K562 (cell line): ENCODE measurements around the gene NKG7. TPM values are rescaled to one million over a fixed set of nuclear protein-coding genes. Genes with fewer than 3 reads are reported as not detected.
"Not testable (repeated sequence)": the region's sequence is repeated elsewhere in the genome, so short reads cannot be mapped to it uniquely, and the experiment has no call there.

ENCODE experiments used
- ATAC-seq: fragments of 200-7000 bp; cut with Tn5 transposase; 3 replicates; pipeline ENCODE4 v1.9.1; 2020; ENCODE audit warnings: moderate library complexity
- BruUV-seq: library from RNA; stranded (reverse); fragments of 400-500 nt; replicated peaks from 2 replicates; lab custom pipeline; 2021; lab: Mats Ljungman, UMichigan
- CTCF ChIA-PET: fragments of 300-600 bp; formaldehyde crosslinking; extraction: SDS; loops from one replicate; lab custom pipeline; 2021; ENCODE audit warnings: low intra/inter-chr PET ratio; lab: Yijun Ruan, JAX
- POLR2A ChIA-PET: fragments of 300-600, 350-650 bp; sonication (Branson Sonifier 250); formaldehyde crosslinking; extraction: SDS; loops from one replicate; lab custom pipeline; 2021; ENCODE audit warnings: antibody characterized with exemption, inconsistent platforms; lab: Yijun Ruan, JAX
- DNase-seq, 4 experiments: peaks; one replicate each; pipeline versions ENCODE4 v3.0.0 to v3.0.0-alpha.2; 2011 to 2018; ENCODE audit warnings: low spot score in 3 of 4, mixed read lengths in 3 of 4; ENCODE audit errors: extremely low read depth in 1 of 4
- FAIRE-seq: peaks from 2 replicates; lab custom pipeline; 2011; peaks lifted over from hg19 to GRCh38; lab: Jason Lieb, UNC
- H2AFZ ChIP-seq: 2 replicates; pipeline ENCODE4 v1.6.0; 2011; ENCODE audit warnings: low read depth, low read length, control low read depth, inconsistent platforms
- H3K27ac ChIP-seq: fragments of 200-600 bp; 3 replicates; pipeline ENCODE4 v1.8.0; 2011; ENCODE audit warnings: low read depth, mild to moderate bottlenecking, control low read depth, inconsistent platforms, low read length, moderate library complexity, mixed read lengths; ENCODE audit errors: extremely low read depth
- H3K27me3 ChIP-seq, 2 experiments: fragments of 300-600 bp in 1 of 2; 2 replicates in 1 of 2; 3 replicates in 1 of 2; pipeline versions ENCODE4 v1.6.0 to v1.8.0; 2011; ENCODE audit warnings: inconsistent platforms in 2 of 2, low read length in 2 of 2, mild to moderate bottlenecking in 1 of 2, mixed read lengths in 1 of 2, moderate library complexity in 1 of 2; ENCODE audit not compliant: control insufficient read depth in 2 of 2, insufficient read depth in 2 of 2
- H3K36me3 ChIP-seq: fragments of 300-600 bp; 3 replicates; pipeline ENCODE4 v1.8.0; 2011; ENCODE audit warnings: mild to moderate bottlenecking, low read length, inconsistent platforms; ENCODE audit not compliant: control insufficient read depth, insufficient read depth
- H3K4me1 ChIP-seq, 2 experiments: fragments of 200-600 bp in 1 of 2; replicated peaks in 1 of 2; 2 replicates in 1 of 2; 3 replicates in 1 of 2; pipeline versions ENCODE4 v1.5.1 to v1.8.0; 2011; ENCODE audit warnings: inconsistent platforms in 2 of 2, low read length in 2 of 2, mild to moderate bottlenecking in 1 of 2, mixed read lengths in 1 of 2, moderate library complexity in 1 of 2; ENCODE audit not compliant: control insufficient read depth in 2 of 2, insufficient read depth in 2 of 2
- H3K4me2 ChIP-seq: 2 replicates; pipeline ENCODE4 v1.6.1; 2011; ENCODE audit warnings: low read length, control low read depth, inconsistent platforms, mixed read lengths; ENCODE audit not compliant: insufficient read depth
- H3K4me3 ChIP-seq: fragments of 200-600 bp; sonication (generic), shearing (Covaris generic); 2 replicates; pipeline ENCODE4 v1.5.1; 2016; ENCODE audit warnings: control low read depth, inconsistent platforms
- H3K79me2 ChIP-seq: fragments of 200-600 bp; 3 replicates; pipeline ENCODE4 v1.8.0; 2011; ENCODE audit warnings: low read length, inconsistent platforms; ENCODE audit not compliant: control insufficient read depth, insufficient read depth
- H3K9ac ChIP-seq, 2 experiments: 2 replicates each; pipeline versions ENCODE4 v1.6.0 to v1.6.1; 2011; ENCODE audit warnings: low read depth in 2 of 2, low read length in 2 of 2, control low read depth in 1 of 2, inconsistent platforms in 1 of 2, mild to moderate bottlenecking in 1 of 2, mixed read lengths in 1 of 2; ENCODE audit not compliant: insufficient read depth in 1 of 2
- H3K9me1 ChIP-seq: one replicate; pipeline ENCODE4 v1.6.0; 2011; ENCODE audit warnings: inconsistent platforms, mild to moderate bottlenecking, low read length, moderate library complexity; ENCODE audit not compliant: control insufficient read depth, insufficient read depth
- H3K9me3 ChIP-seq: replicated peaks from 2 replicates; pipeline ENCODE4 v1.5.1; 2011; ENCODE audit warnings: low read depth, low read length, inconsistent platforms; ENCODE audit not compliant: control insufficient read depth, insufficient read depth
- H4K20me1 ChIP-seq: replicated peaks from 2 replicates; pipeline ENCODE4 v1.6.1; 2011; ENCODE audit warnings: low read length, inconsistent platforms, mixed read lengths; ENCODE audit not compliant: control insufficient read depth, insufficient read depth
- ATF1 ChIP-seq, 2 experiments: fragments of 450-650 bp in 1 of 2; IDR thresholded peaks; 2 replicates each; pipeline ENCODE4 v1.6.1; 2016; ENCODE audit warnings: missing compliant biosample characterization in 1 of 2, missing genetic modification characterization in 1 of 2
- ATF3 ChIP-seq, 2 experiments: fragments of 450-650 bp in 1 of 2; sonication (generic) in 1 of 2; formaldehyde crosslinking in 1 of 2; IDR thresholded peaks in 1 of 2; conservative IDR thresholded peaks in 1 of 2; 2 replicates each; pipeline versions ENCODE4 v1.6.1 to v1.8.1; 2016 to 2023; ENCODE audit warnings: mild to moderate bottlenecking in 2 of 2, moderate library complexity in 2 of 2, inconsistent platforms in 1 of 2, missing genetic modification reagents in 1 of 2
- ATF4 ChIP-seq: fragments of 450-650 bp; formaldehyde crosslinking; IDR thresholded peaks from 2 replicates; pipeline ENCODE4 v1.4.0; 2022; ENCODE audit warnings: mild to moderate bottlenecking, moderate library complexity
- CBFA2T3 ChIP-seq: fragments of 450-650 bp; IDR thresholded peaks from 2 replicates; pipeline ENCODE4 v1.6.1; 2017
- IRF9 ChIP-seq: fragments of 450-650 bp; IDR thresholded peaks from 2 replicates; pipeline ENCODE4 v1.6.1; 2016; ENCODE audit warnings: missing biosample characterization, missing genetic modification characterization
- MEIS2 ChIP-seq: fragments of 450-650 bp; IDR thresholded peaks from 2 replicates; pipeline ENCODE4 v1.6.1; 2014; ENCODE audit warnings: mild to moderate bottlenecking; ENCODE audit not compliant: partially characterized antibody
- NCOR1 ChIP-seq: fragments of 450-650 bp; IDR thresholded peaks from 2 replicates; pipeline ENCODE4 v1.6.1; 2016; ENCODE audit warnings: mild to moderate bottlenecking, moderate library complexity
- PBX2 ChIP-seq, 2 experiments: IDR thresholded peaks in 1 of 2; conservative IDR thresholded peaks in 1 of 2; 2 replicates each; pipeline ENCODE4 v1.6.1; 2016; ENCODE audit warnings: low read depth in 2 of 2, mild to moderate bottlenecking in 1 of 2, missing compliant biosample characterization in 1 of 2, missing genetic modification characterization in 1 of 2, moderate library complexity in 1 of 2
- PKNOX1 ChIP-seq: fragments of 450-650 bp; IDR thresholded peaks from 2 replicates; pipeline ENCODE4 v1.6.1; 2016
- SMAD4 ChIP-seq: fragments of 250-450 bp; sonication (Bioruptor Pico); conservative IDR thresholded peaks from 2 replicates; pipeline ENCODE4 v1.8.0; 2021; ENCODE audit warnings: inconsistent platforms, mild to moderate bottlenecking, moderate library complexity
- TCF3 ChIP-seq: sonication (generic); formaldehyde crosslinking; IDR thresholded peaks from 2 replicates; pipeline ENCODE4 v1.4.0; 2020; ENCODE audit warnings: mild to moderate bottlenecking, missing genetic modification reagents
- ZNF12 ChIP-seq: sonication (generic); formaldehyde crosslinking; IDR thresholded peaks from 2 replicates; pipeline ENCODE4 v1.4.0; 2020; ENCODE audit warnings: mild to moderate bottlenecking, missing genetic modification reagents
- WGBS: fragments of 100-300 bp; shearing (Covaris generic); methylation state at CpG from one replicate; pipeline ENCODE4 v1.1.6; 2016; ENCODE audit warnings: low coverage, mixed read lengths; ENCODE audit not compliant: insufficient coverage; ENCODE audit errors: missing lambda C conversion rate; 5-methylcytosine and 5-hydroxymethylcytosine counted together
- in situ Hi-C: fragments of 300-500 bp; cut with MboI; formaldehyde crosslinking; loops from 4 replicates; pipeline ENCODE4 v1.15.0; 2018; ENCODE audit warnings: inconsistent platforms, mixed read lengths
- intact Hi-C: fragments of 100-400 bp; cut with micrococcal nuclease; formaldehyde crosslinking; loops from 2 replicates; pipeline ENCODE4 v1.14.2; 2022
- polyA plus RNA-seq, 8 experiments: library from polyadenylated mRNA; depleted of rRNA in 4 of 8; stranded (reverse) in 5 of 8; unstranded in 3 of 8; fragments of >200 nt; fragmentation: Nextera tagmentation in 2 of 8; fragmentation: Illumina TruSeq in 1 of 8; extraction: Ambion mirVana in 2 of 8; extraction: Trizol in 1 of 8; gene quantifications; 2 replicates each; pipeline versions ENCODE4 v1.2.1 to v1.2.3, GENCODE V29; 2011 to 2014; ENCODE audit warnings: inconsistent platforms in 1 of 8, missing spikeins in 1 of 8
- total RNA-seq, 7 experiments: library from RNA; depleted of rRNA in 6 of 7; stranded (reverse); fragments of >200 nt in 6 of 7; fragmentation: Illumina TruSeq in 2 of 7; extraction: Trizol in 2 of 7; gene quantifications; 2 replicates each; pipeline versions ENCODE4 v1.2.1 to v1.2.3, GENCODE V29; 2011 to 2021; ENCODE audit warnings: low replicate concordance in 1 of 7

NKG7 gene
- total and polyA plus RNA-seq, 9 of the 15 experiments (the other 6 are each of a cell fraction or from before 2014, with no cell fraction given) = 0.30 to 0.70 (median 0.51) TPM; not detected in 2

- TF ChIP-seq ATF3 (IDR thresholded peaks at IDR 0.05) = no peak
- no peak for TF ChIP-seq ATF3 (CRISPR knock-in tag; conservative IDR thresholded peaks at IDR 0.05)
- no peak for TF ChIP-seq IRF9 (tag)
- no peak for TF ChIP-seq ZNF12 (CRISPR knock-in tag)
- TF ChIP-seq ATF4 = no peak
- TF ChIP-seq, all 486 proteins: peak for 3
These were observed 25.7 kb upstream of the NKG7 start (continued) for GRCh38 chr19:51398096-51398704.

GRCh38 chr19:51397453-51397852 is 25.0 kb upstream of the NKG7 start:
- H3K27me3 ChIP-seq; H4K20me1 ChIP-seq; H3K4me3 ChIP-seq; H2AFZ ChIP-seq; BruUV-seq; ATAC-seq; intact Hi-C loops; H3K4me2 ChIP-seq; H3K9ac ChIP-seq; H3K9me3 ChIP-seq; H3K9me1 ChIP-seq; in situ Hi-C loops; DNase-seq; H3K36me3 ChIP-seq; FAIRE-seq; TF ChIP-seq ATF1 (CRISPR knock-in tag; IDR thresholded peaks at IDR 0.05); PBX2 (CRISPR knock-in tag; IDR thresholded peaks at IDR 0.05; ENCODE audit: low read depth): not testable (repeated sequence)
- ChIA-PET POLR2A (interaction anchor here (2.9 kb wide), 1 partner anchor 11 kb away, joined by 14 read pairs; no protein-coding TSS in a partner anchor), CTCF (interaction anchor here (1.2 kb wide), 1 partner anchor 118 kb away, joined by 4 read pairs; no protein-coding TSS in a partner anchor)
- peaks cover 14 to 19% of the 10 kb centered on the region in 2 experiments; a peak in 4 of 5 replicates for H3K4me1 ChIP-seq
- WGBS = 69% methylated on average over 9 of the region's 9 CpGs
- 0 out of 3 replicates have a peak overlapping the region, but pooled peaks have one; percentile 0 for H3K27ac ChIP-seq
- peaks cover 18% of the 10 kb centered on the region; the same call in 2 of the 3 replicates for H3K79me2 ChIP-seq
- TF ChIP-seq NCOR1 (0 out of 2 replicates have a peak, but pooled peaks have one; percentile 21), ATF1 (tag; IDR thresholded peaks at IDR 0.05) (0 out of 2 replicates have a peak, but pooled peaks have one; percentile 5), SMAD4 (CRISPR knock-in tag) (peak; percentile 77), PBX2 (tag; conservative IDR thresholded peaks at IDR 0.05; ENCODE audit: low read depth) (peak; percentile 75), PKNOX1 (peak; percentile 84), TCF3 (CRISPR knock-in tag) (peak; percentile 63), CBFA2T3 (peak; percentile 61), MEIS2 (peak; percentile 83)
